H1 (cell line): ENCODE data around the gene MILR1. TPM values are rescaled to one million over a fixed set of nuclear protein-coding genes. Genes with fewer than 3 reads are reported as not detected.

Source experiments
- EP300 ChIP-seq, 2 experiments: IDR thresholded peaks; 1 replicate in 1 of 2; 2 replicates in 1 of 2; pipeline ENCODE4 v1.6.1; 2011 to 2012; ENCODE audit warnings: low read depth in 2 of 2, low read length in 2 of 2, mild to moderate bottlenecking in 2 of 2, borderline replicate concordance in 1 of 2, inconsistent platforms in 1 of 2, moderate library complexity in 1 of 2
- polyA plus RNA-seq, 7 experiments: library from polyadenylated mRNA; depleted of rRNA in 3 of 7; stranded (reverse) in 5 of 7; unstranded in 2 of 7; fragments of >200 nt in 5 of 7; fragments of 200-250 nt in 2 of 7; gene quantifications; 1 replicate in 5 of 7; 2 replicates in 1 of 7; 4 replicates in 1 of 7; pipeline versions ENCODE4 v1.2.1 to v1.2.3, GENCODE V29; 2011 to 2013; ENCODE audit warnings: missing spikeins in 2 of 7, mixed read lengths in 2 of 7
- total RNA-seq: library from RNA; stranded (reverse); fragmentation: NEBNext Ultra II Directional; extraction: Animal tissue kit (Norgen Biotek cat#: 25700); gene quantifications from 2 replicates; pipeline ENCODE4 v1.2.1, GENCODE V29; 2021
- TF ChIP-seq, protein P1 (sequence below), 3 experiments: IDR thresholded peaks; 1 replicate in 2 of 3; 2 replicates in 1 of 3; pipeline versions ENCODE4 v1.5.1 to v1.6.1; 2011; ENCODE audit warnings: low read length in 3 of 3, mild to moderate bottlenecking in 3 of 3, inconsistent platforms in 2 of 3, low read depth in 1 of 3, moderate library complexity in 1 of 3; ENCODE audit not compliant: insufficient read depth in 1 of 3; ENCODE audit errors: control extremely low read depth in 1 of 3
- TF ChIP-seq, protein P2 (sequence below): IDR thresholded peaks from 2 replicates; pipeline ENCODE4 v1.6.1; 2011; ENCODE audit warnings: low read depth, mild to moderate bottlenecking, low read length; ENCODE audit not compliant: insufficient read depth

MILR1 gene
- total and polyA plus RNA-seq, 2 of the 8 experiments (the other 6 are each of a cell fraction or from before 2014, with no cell fraction given) = not detected

DNA sequence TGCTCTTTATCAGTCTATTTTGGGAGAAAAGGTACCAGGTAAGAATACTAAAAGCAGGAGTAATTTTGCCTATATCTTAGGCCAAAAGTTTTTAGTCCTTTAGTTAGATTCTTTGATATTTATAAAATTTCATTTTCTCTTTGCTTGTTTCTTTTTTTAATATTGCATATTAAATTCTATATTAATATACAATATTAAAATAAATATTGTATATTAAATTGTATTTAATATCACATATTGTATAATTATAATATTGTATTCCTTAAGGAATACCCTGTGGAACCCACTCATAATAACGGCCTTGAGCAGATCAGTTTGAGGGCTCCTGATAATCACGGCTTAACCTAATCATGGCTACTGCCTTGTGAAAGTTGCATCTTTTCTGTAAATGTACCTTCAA is 59.8 kb downstream of the MILR1 start (continued):
- TF ChIP-seq, protein P1, sequence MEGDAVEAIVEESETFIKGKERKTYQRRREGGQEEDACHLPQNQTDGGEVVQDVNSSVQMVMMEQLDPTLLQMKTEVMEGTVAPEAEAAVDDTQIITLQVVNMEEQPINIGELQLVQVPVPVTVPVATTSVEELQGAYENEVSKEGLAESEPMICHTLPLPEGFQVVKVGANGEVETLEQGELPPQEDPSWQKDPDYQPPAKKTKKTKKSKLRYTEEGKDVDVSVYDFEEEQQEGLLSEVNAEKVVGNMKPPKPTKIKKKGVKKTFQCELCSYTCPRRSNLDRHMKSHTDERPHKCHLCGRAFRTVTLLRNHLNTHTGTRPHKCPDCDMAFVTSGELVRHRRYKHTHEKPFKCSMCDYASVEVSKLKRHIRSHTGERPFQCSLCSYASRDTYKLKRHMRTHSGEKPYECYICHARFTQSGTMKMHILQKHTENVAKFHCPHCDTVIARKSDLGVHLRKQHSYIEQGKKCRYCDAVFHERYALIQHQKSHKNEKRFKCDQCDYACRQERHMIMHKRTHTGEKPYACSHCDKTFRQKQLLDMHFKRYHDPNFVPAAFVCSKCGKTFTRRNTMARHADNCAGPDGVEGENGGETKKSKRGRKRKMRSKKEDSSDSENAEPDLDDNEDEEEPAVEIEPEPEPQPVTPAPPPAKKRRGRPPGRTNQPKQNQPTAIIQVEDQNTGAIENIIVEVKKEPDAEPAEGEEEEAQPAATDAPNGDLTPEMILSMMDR (IDR thresholded peaks at IDR 0.05; ENCODE audit: control extremely low read depth in 1 of 3, insufficient read depth in 1 of 3, low read depth in 1 of 3, low read length in 3 of 3) = no peak
- TF ChIP-seq, protein P2, sequence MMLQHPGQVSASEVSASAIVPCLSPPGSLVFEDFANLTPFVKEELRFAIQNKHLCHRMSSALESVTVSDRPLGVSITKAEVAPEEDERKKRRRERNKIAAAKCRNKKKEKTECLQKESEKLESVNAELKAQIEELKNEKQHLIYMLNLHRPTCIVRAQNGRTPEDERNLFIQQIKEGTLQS = no peak
- TF ChIP-seq EP300 (IDR thresholded peaks at IDR 0.05; ENCODE audit: borderline replicate concordance in 1 of 2, low read depth in 2 of 2, low read length in 2 of 2) = no peak
